ENCODE measurements around the gene CLOCK. TPM values are rescaled to one million over a fixed set of nuclear protein-coding genes. Genes with fewer than 3 reads are reported as not detected.
A peak's percentile ranks its signal among the peaks of the same experiment; 100 is the strongest.
"Not testable (repeated sequence)": the region's sequence is repeated elsewhere in the genome, so short reads cannot be mapped to it uniquely, and the experiment has no call there.

CLOCK gene, protein sequence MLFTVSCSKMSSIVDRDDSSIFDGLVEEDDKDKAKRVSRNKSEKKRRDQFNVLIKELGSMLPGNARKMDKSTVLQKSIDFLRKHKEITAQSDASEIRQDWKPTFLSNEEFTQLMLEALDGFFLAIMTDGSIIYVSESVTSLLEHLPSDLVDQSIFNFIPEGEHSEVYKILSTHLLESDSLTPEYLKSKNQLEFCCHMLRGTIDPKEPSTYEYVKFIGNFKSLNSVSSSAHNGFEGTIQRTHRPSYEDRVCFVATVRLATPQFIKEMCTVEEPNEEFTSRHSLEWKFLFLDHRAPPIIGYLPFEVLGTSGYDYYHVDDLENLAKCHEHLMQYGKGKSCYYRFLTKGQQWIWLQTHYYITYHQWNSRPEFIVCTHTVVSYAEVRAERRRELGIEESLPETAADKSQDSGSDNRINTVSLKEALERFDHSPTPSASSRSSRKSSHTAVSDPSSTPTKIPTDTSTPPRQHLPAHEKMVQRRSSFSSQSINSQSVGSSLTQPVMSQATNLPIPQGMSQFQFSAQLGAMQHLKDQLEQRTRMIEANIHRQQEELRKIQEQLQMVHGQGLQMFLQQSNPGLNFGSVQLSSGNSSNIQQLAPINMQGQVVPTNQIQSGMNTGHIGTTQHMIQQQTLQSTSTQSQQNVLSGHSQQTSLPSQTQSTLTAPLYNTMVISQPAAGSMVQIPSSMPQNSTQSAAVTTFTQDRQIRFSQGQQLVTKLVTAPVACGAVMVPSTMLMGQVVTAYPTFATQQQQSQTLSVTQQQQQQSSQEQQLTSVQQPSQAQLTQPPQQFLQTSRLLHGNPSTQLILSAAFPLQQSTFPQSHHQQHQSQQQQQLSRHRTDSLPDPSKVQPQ
- total RNA-seq: 10 to 100 TPM; 26.8 to 33.5 TPM
- long read RNA-seq, partial matches to known transcripts: 1 of 9 reads
- long read RNA-seq, other reads (novel, unspliced or antisense): 6 of 9 reads

GRCh38 chr4:55546756-55547465, at the start of gene CLOCK:
Gene CLOCK (minus strand): TSS chr4:55546909. CDS start chr4:55482785, 64,124 bp downstream.
- DNase-seq (peak; percentile 92), ATAC-seq (peak; percentile 90 to 93)
- intact Hi-C loops (cut with DNase I): loop anchor here in 1 of 2 donors (5.0 to 10.0 kb wide), 2 partner anchors 200 to 308 kb away; partner anchors contain the start of genes EXOC1 and SRD5A3

DNA sequence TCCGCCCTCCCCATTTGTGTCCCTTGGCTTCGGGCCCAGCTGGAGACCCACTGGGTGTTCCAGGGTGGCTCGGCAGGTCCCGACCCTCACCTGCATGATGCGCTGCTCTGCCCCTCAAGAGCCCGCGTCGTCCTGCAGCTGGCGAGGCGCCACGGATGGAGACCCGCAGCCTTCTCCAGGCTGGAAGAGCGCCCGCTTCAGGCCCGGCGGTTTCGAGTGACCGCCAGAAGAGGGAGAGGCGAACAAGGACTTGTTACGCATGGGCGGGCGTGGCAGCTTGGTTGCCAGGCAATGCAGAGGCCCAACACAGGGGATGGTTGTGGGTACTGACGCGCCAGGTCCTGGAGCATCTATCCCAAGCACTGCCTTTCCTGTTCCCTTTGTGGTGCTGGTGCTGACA, 45.3 kb upstream of the CLOCK start, which contains the start of gene PDCL2:
TSS of gene PDCL2 (minus strand) at position 232 of the 400 bp plus-strand sequence. CDS start at position 96, 136 bp downstream.
- intact Hi-C loops (cut with DNase I): no loop called here
- no peak for DNase-seq

GRCh38 chr4:55588160-55588559, 41.5 kb upstream of the CLOCK start:
- ATAC-seq (no peak), DNase-seq (no peak)
- intact Hi-C loops (cut with DNase I): no loop called here

More for the DNA sequence above, 45.3 kb upstream of the CLOCK start, which contains the start of gene PDCL2:
- no peak for ATAC-seq

DNA sequence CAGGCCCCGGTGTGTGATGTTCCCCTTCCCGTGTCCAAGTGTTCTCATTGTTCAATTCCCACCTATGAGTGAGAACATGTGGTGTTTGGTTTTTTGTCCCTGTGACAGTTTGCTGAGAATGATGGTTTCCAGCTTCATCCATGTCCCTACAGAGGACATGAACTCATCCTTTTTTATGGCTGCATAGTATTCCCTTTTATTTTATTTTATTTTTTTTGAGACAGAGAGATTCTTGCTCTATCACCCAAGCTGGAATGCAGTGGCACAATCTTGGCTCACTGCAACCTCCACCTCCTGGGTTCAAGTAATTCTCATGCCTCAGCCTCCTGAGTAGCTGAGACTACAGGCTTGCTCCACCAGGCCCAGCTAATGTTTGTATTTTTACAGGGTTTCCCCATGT, 36.1 kb upstream of the CLOCK start:
- DNase-seq; ATAC-seq; intact Hi-C loops (cut with DNase I): not testable (repeated sequence)

GRCh38 chr4:55578341-55579010, 31.8 kb upstream of the CLOCK start:
- ATAC-seq (no peak), DNase-seq (no peak)
- intact Hi-C loops (cut with DNase I): no loop called here

GRCh38 chr4:55575513-55575912, 28.8 kb upstream of the CLOCK start:
- DNase-seq (no peak), ATAC-seq (no peak)
- intact Hi-C loops (cut with DNase I): no loop called here

- DNase-seq: no peak
- ATAC-seq: no peak
- intact Hi-C loops (cut with DNase I): no loop called here
These were observed 27.5 kb upstream of the CLOCK start for GRCh38 chr4:55574252-55574651.

DNA sequence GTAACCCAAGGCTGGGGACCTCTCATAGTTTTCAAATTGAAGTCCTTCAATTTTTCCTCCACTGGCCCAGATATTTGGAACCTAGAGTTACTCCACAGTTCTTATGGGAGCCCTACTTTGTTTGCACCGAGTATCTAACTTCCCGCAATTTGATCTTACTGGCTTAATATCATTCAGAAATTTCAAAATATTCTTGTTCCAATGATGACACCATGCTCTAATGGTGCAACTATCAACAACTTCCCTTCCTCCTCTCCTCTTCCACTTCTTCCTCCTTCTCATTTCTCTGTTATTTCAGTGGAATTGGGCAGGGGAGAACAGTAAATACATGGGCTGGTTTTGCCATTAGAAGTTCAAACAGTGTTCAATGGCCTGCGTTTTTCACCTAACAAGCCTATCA, 25.1 kb upstream of the CLOCK start:
- ATAC-seq (no peak), DNase-seq (no peak)
- intact Hi-C loops (cut with DNase I): no loop called here

- DNase-seq: no peak
- no peak for ATAC-seq
- intact Hi-C loops (cut with DNase I): no loop called here
These were observed 22.3 kb upstream of the CLOCK start for GRCh38 chr4:55568905-55569504.

DNA sequence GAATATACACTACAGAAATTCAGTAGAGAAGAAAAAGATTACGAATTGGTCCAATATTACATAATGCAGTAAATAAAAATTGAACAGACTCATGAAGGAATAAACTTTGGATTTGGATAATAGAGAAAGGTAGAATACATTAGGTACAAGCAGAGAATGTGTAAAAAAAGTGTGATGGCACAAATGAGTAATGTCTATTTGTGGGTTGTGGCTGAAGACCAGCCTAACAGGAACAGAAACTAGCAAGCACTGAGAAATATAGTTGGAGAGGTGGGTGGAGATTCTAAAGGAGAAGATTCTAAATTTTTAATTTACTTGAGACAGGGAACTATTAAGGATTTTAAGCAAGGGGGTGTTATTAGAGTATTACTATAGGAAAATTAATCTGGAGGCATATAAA, 15.2 kb upstream of the CLOCK start:
- ATAC-seq (no peak), DNase-seq (no peak)
- intact Hi-C loops (cut with DNase I): no loop called here

DNA sequence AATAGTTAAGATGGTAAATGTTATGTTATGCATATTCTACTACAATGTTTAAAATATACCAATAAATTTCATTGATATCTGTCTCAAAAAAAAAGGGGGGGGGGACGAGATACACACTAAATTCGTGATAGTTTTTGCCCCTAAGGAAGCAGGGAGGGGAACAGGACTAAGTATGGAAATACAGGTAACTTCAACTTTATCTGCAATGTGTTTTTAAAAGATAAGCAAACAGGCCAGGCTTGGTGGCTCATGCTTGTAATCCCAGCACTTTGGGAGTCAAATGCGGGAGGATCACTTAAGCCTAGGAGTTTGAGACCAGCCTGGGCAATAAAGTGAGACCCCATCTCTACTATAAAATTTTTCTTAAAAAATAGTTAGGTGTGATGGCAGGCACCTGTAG, 13.4 kb upstream of the CLOCK start:
- DNase-seq: no peak
- no peak for ATAC-seq
- intact Hi-C loops (cut with DNase I): no loop called here

GRCh38 chr4:55554453-55555030, 7.8 kb upstream of the CLOCK start:
- no peak for DNase-seq
- ATAC-seq: peak in 1 of 2 donors; percentile 56
- intact Hi-C loops (cut with DNase I): loop anchor here (5.0 kb wide), 2 partner anchors 107 to 207 kb away; partner anchors contain the start of gene SRD5A3 (in 1 of the 2)

DNA sequence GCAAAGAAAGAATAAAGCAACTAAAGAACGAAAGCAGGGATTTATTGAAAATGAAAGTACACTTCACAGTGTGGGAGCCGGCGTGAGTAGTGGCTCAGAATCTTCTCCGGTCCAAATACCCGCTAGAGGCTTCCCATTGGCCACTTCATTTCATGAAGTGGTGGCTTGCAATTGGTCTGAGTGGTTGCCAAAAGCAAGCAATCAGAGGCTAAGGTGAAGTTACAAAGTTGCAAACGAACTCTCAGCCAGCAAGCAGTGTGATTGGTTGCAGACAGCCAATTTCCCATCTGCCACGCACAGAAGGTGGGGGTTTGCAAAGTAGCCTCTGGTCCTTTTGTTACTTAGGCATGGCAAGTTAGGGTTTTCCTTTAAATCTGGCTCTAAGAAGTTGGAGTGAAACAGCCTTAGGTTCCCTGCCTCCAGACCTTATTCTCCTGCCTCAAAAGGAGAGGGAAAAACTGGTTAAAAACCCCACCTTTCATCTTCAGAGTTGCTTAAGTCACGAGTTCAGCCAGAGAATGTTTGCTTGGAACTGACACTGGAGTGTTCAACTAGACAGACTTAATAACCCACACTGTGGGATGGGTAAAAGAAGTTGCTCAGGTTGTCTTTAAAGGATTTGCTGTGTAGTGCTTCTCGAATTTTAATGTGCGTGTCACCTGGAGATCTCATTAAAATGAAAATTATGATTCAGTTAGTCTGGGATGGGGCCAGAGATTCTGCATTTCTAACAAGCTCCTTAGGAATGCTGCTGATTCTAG, 6.9 kb upstream of the CLOCK start:
- ATAC-seq (peak; percentile 82 to 94), DNase-seq (peak; percentile 34)
- intact Hi-C loops (cut with DNase I): loop anchor here (5.0 kb wide), 2 partner anchors 106 to 206 kb away; partner anchors contain the start of gene SRD5A3 (in 1 of the 2)

DNA sequence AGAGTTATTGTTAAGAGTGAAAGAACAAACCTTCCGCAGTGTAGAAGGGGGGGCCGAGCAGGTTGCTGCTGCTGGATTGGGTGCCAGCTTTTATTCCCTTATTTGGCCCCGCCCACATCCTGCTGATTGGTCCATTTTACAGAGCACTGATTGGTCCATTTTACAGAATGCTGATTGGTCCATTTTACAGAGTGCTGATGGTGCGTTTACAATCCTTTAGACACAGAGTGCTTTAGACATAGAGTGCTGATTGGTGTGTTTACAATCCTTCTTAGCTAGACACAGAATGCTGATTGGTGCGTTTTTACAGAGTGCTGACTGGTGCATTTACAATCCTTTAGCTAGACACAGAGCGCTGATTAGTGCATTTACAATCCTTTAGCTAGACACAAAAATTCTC, 5.3 kb upstream of the CLOCK start:
- ATAC-seq, DNase-seq: not testable (repeated sequence)
- intact Hi-C loops (cut with DNase I): loop anchor here (5.0 kb wide), 2 partner anchors 105 to 205 kb away; partner anchors contain the start of gene SRD5A3 (in 1 of the 2)

- no peak for DNase-seq
- ATAC-seq: no peak
- intact Hi-C loops (cut with DNase I): loop anchor here (5.0 to 10.0 kb wide), 3 partner anchors 103 to 305 kb away; partner anchors contain the start of genes SRD5A3 (in 2 of the 2) and EXOC1 (in 1 of the 2)
These were observed 3.2 kb upstream of the CLOCK start for GRCh38 chr4:55549888-55550287.

GRCh38 chr4:55547918-55548317, 1.2 kb upstream of the CLOCK start:
- intact Hi-C loops (cut with DNase I): loop anchor here in 1 of 2 donors (5.0 to 10.0 kb wide), 2 partner anchors 201 to 307 kb away; partner anchors contain the start of genes EXOC1 and SRD5A3
- no peak for ATAC-seq
- no peak for DNase-seq

DNA sequence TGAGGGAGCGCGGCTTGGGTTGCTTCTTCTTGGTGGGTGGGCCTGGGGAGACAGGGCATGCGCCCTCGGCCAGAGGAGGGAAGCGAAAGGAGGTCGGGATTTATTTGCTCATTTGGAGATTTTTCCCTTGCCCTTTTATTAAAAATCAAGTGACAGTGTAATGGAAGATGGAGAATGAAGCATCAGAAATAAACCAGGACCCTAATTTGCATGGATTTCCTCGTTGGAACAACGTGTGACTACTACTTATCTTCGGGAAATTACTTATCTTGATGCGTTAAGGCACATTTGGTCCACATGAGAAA, 709 bp upstream of the CLOCK start:
- ATAC-seq (peak in 1 of 2 donors; percentile 40), DNase-seq (no peak)
- intact Hi-C loops (cut with DNase I): loop anchor here in 1 of 2 donors (5.0 to 10.0 kb wide), 2 partner anchors 200 to 307 kb away; partner anchors contain the start of genes EXOC1 and SRD5A3

Measured in left cardiac atrium (tissue), 4 donors.